GM12872 (cell line): ENCODE data around the gene PREB.

Experiments
- CTCF ChIP-seq: IDR thresholded peaks from 3 replicates; pipeline ENCODE4 v1.5.1; 2011; ENCODE audit warnings: low read depth, mild to moderate bottlenecking, low read length, moderate library complexity; ENCODE audit not compliant: insufficient read depth

The PREB gene, protein sequence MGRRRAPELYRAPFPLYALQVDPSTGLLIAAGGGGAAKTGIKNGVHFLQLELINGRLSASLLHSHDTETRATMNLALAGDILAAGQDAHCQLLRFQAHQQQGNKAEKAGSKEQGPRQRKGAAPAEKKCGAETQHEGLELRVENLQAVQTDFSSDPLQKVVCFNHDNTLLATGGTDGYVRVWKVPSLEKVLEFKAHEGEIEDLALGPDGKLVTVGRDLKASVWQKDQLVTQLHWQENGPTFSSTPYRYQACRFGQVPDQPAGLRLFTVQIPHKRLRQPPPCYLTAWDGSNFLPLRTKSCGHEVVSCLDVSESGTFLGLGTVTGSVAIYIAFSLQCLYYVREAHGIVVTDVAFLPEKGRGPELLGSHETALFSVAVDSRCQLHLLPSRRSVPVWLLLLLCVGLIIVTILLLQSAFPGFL

DNA sequence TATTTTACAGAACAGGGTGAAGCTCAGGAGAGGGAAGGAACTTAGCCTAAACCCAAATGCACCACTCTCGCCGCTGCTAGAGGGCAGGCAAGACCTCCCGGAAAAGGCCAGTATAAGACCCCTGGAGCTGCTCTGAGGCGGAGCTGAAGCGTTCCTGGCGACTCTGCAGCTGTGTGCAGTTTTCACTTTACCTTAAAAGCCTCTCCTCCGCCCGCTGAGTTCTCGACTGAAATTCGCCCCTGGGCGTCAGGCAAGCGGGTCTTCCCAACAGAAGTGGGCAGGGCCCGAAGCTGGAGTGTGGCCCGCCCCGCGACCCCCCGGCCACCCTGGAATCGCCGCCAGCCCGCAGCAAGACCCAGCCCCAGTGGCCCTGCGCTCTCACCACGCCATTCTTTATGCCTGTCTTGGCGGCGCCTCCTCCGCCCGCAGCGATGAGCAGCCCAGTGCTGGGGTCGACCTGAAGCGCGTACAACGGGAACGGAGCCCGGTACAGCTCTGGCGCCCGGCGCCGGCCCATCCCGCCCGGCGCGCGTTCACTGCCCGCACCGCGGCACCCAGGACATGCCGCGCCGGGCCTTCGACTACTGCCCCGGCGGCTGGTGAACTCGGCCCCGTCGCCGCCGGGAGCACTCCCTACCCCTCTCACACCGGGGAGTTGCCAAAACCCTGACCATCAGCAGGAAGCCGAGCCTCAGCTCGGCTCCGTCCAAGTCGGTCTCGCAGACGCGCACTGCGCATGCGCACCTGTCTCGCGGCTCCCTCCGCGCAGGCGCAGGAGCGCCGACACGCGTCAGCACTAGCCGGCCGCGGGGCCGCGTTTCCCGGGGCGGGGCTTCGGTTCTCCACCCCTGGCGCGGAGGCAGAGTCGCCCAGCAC lies at the start of gene PREB:
PREB (minus strand) TSS at position 732 of the 876 bp plus-strand sequence; CDS start at position 517, 215 bp downstream.
- TF ChIP-seq CTCF: peak; percentile 49; the same call in 2 of the 3 replicates

DNA sequence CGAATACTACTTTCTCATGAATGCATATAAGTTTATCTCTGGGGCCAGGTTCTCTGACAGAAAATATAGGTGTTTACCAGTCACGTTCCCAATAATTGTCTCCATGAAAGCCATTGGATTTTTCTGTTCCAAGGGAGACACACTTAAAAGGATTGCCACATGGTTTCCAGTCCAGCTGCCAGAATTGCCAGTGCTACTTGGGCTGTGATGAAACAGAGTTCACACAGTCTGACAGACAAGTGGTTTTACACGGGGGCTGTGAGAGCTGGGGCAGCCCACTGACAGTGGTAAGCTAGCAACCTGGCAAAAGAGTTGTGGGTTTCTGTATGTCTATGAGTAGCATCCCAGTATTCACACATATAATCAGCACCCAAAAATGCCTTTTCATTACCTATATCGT lies 49.7 kb upstream of the PREB start:
- TF ChIP-seq CTCF: no peak

DNA sequence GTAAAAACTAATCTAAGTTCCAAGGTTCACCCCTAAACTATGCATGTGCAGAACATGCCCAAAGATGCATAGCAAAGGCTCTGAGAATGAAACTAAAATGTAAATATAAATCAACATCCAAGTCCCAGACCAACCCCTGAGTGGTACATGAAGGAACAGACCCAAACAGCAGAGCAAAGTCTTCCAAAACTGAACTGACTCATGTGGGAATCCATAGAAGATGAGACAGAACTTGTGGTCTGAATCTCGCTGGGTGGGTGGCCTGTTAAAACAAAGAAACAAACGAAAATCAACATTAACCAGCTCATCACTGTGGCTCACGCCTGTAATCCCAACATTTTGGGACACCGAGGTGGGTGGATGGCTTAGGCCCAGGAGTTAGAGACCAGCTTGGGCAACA lies 47.9 kb upstream of the PREB start:
- no peak for TF ChIP-seq CTCF

DNA sequence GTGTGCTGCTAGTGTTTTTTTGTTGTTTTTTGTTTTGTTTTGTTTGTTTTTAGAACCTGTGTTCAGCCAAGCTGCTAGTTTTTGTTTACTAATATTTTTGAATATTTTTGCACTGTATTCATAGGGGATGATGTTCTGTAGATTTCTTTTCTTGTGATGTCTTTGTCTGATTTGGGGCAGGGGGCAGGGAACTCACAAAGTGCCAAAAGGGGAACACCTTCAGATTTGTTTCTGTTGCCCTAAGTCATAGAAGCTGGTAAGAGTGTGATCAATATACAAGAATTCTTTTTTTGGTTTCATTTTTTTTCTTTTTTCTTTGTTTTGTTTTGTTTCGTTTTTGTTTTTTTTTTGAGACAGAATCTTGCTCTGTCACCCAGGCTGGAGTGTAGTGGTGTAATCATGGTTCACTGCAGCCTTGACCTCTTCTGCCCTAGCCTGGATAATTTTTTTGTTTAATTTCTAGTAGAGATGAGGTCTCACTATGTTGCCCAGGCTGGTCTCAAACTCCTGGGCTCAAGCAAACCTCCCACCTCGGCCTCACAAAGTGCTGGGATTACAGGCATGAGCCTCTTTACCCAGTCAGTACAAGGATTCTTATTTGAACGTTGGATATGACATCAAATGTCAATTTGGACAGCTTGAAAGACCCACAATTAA lies 45.0 kb upstream of the PREB start:
- no peak for TF ChIP-seq CTCF

- no peak for TF ChIP-seq CTCF
Observed at GRCh38 chr2:27178469-27178868, 44.0 kb upstream of the PREB start.

- TF ChIP-seq CTCF: no peak
Observed at GRCh38 chr2:27177441-27178351, 43.3 kb upstream of the PREB start.
